IPS DF 6.9 (cell line): ENCODE results near the gene THAP8.
"Not testable (repeated sequence)": the region's sequence is repeated elsewhere in the genome, so short reads cannot be mapped to it uniquely, and the experiment has no call there.

Experiments
- DNase-seq: peaks from one replicate; pipeline ENCODE4 v3.0.0-alpha.2; 2013; ENCODE audit warnings: low read depth, low spot score
- H3K27ac ChIP-seq: one replicate; pipeline ENCODE4 v1.5.1; 2013; ENCODE audit warnings: low read length, control low read depth
- H3K27me3 ChIP-seq: 2 replicates; pipeline ENCODE4 v1.6.1; 2013; ENCODE audit warnings: mild to moderate bottlenecking, low read length; ENCODE audit not compliant: control insufficient read depth, insufficient read depth
- H3K36me3 ChIP-seq: 2 replicates; pipeline ENCODE4 v1.6.1; 2013; ENCODE audit warnings: low read length; ENCODE audit not compliant: control insufficient read depth, insufficient read depth
- H3K4me1 ChIP-seq: 2 replicates; pipeline ENCODE4 v1.6.1; 2013; ENCODE audit warnings: low read length; ENCODE audit not compliant: control insufficient read depth, insufficient read depth
- H3K4me3 ChIP-seq: 2 replicates; pipeline ENCODE4 v1.5.1; 2013; ENCODE audit warnings: mild to moderate bottlenecking, low read length
- H3K9me3 ChIP-seq: 2 replicates; pipeline ENCODE4 v1.6.1; 2013; ENCODE audit warnings: low read length, inconsistent platforms; ENCODE audit not compliant: control insufficient read depth, insufficient read depth
- WGBS: extraction: QIAGEN DNeasy Blood & Tissue Kit; methylation state at CpG from one replicate; pipeline ENCODE4 v1.1.7; 2013; ENCODE audit warnings: mixed read lengths, missing lambda C conversion rate; ENCODE audit not compliant: insufficient read length, insufficient coverage; 5-methylcytosine and 5-hydroxymethylcytosine counted together

THAP8 gene

DNA sequence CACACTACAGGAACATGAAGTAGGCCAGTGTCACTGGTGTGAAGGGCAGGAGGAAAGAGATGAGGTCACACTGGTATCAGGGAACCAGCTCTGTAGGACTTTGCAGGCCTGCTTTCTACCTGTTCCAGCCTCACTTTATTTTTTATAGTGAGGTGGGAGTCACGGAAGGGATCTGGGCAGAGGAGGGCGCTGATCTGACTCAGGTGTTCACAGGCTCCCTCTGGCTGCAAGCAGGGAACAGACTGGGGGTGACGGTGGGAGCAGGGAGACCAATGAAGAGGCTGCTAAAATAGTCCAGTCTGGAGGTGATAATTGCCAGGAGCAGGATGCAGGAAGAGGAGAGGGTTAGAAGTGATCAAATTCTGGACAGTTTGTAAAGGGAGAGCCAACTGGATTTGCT, 2.8 kb downstream of the THAP8 start:
- peaks cover 1% of the 10 kb centered on the region; the same call in 1 of the 2 replicates for H3K4me1 ChIP-seq
- H3K36me3 ChIP-seq = no peaks in the 10 kb centered on the region
- no peak overlapping the region for H3K27ac ChIP-seq
- no peaks in the 10 kb centered on the region for H3K9me3 ChIP-seq
- WGBS = no CpG with 5 or more reads among the region's 3 CpGs
- H3K27me3 ChIP-seq = no peaks in the 10 kb centered on the region
- no peak overlapping the region for H3K4me3 ChIP-seq
- DNase-seq = no peak

DNA sequence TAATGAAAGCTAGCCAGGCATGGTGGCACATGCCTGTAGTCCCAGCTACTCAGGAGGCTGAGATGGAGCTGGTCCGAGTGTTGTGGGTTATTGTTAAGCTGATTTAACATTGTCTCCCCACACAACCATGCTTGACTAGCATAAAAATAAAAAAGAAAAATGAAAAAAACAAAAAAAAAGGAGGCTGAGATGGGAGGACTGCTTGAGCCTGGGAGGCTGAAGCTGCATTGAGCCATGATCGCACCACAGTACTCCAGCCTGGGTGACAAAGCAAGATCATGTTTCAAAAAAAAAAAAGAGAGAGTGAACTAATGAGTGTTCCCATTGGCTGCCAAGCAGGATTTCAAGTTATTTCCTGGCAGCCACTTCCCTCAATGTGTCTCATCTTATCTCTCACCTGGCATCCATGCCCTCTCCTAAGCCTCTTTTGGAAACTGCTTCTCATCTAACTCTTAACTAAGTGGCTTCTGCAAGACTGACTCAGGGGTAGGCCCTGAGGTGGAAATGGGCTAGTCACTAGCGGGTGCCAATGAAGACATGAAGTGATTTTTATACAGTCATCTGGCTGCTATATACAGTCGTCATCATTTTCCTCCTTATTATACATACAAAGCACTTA, 4.9 kb downstream of the THAP8 start:
- DNase-seq = no peak
- no peak overlapping the region for H3K27ac ChIP-seq
- H3K36me3 ChIP-seq = no peaks in the 10 kb centered on the region
- no peaks in the 10 kb centered on the region for H3K9me3 ChIP-seq
- H3K4me3 ChIP-seq = no peak overlapping the region
- H3K4me1 ChIP-seq = peaks cover 1% of the 10 kb centered on the region; the same call in 1 of the 2 replicates
- WGBS = no CpG with 5 or more reads among the region's 4 CpGs
- no peaks in the 10 kb centered on the region for H3K27me3 ChIP-seq

- Histone ChIP-seq H3K27ac (no peak overlapping the region), H3K4me3 (no peak overlapping the region), H3K9me3 (no peaks in the 10 kb centered on the region), H3K36me3 (no peaks in the 10 kb centered on the region), H3K4me1 (peaks cover 1% of the 10 kb centered on the region; the same call in 1 of the 2 replicates), H3K27me3 (no peaks in the 10 kb centered on the region)
- no peak for DNase-seq
Observed at GRCh38 chr19:36047835-36048234, 6.2 kb downstream of the THAP8 start.

DNA sequence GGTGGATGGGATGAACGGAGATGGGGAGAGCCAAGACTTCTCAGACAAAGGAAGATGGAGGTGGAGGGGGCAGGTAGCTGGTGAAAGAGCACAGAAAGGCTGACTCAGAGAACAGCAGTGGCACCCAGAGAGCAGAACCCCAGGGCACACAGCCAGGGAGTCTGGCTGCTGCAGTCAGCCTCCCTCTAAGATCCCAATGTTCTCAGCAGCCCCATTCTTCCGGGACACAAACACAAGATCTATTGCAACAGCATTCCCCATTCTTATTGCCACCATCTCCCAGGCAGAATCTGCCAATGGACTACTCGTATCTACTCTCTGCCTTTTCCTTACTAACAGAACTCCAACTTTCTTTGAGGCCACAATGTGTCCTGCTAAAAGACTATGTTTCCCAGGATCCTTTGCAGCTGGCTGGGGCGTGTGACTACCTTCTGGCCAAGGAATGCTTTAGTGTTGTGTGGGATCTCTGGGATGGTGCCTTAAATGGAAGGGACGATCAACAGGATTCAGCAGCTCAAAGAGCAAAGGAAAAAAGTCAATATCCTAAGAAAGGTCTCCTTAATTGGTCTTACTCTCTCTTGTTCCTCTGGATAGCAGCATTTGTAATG, 7.5 kb downstream of the THAP8 start:
- H3K4me1 ChIP-seq = peaks cover 1% of the 10 kb centered on the region; the same call in 1 of the 2 replicates
- no peak for DNase-seq
- H3K27me3 ChIP-seq = no peaks in the 10 kb centered on the region
- no CpG with 5 or more reads among the region's 5 CpGs for WGBS
- no peak overlapping the region for H3K27ac ChIP-seq
- H3K9me3 ChIP-seq = no peaks in the 10 kb centered on the region
- no peaks in the 10 kb centered on the region for H3K36me3 ChIP-seq
- H3K4me3 ChIP-seq = no peak overlapping the region

DNA sequence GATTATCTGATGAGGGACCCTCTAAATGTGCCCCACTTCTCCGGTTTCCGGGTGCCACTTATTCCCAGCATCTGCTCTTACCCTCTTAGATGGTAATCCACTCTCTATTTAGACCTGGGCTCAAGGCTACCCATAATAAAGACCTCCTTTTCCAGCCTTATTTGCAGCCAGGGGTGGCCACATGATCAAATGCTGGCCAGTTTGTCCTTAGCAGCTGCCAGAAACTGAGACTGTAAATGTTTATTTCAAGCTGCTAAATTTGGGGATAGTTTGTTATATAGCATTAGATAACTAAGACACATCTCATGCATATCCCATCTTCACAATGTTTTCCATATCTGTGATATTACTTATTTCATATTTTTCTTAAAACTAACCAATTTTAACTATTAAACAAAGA, 10.1 kb downstream of the THAP8 start:
- Histone ChIP-seq H3K27ac (no peak overlapping the region), H3K9me3 (no peaks in the 10 kb centered on the region), H3K4me3 (no peak overlapping the region), H3K36me3 (no peaks in the 10 kb centered on the region), H3K4me1 (no peaks in the 10 kb centered on the region), H3K27me3 (no peaks in the 10 kb centered on the region)
- DNase-seq = no peak
- no CpG with 5 or more reads among the region's 2 CpGs for WGBS

DNA sequence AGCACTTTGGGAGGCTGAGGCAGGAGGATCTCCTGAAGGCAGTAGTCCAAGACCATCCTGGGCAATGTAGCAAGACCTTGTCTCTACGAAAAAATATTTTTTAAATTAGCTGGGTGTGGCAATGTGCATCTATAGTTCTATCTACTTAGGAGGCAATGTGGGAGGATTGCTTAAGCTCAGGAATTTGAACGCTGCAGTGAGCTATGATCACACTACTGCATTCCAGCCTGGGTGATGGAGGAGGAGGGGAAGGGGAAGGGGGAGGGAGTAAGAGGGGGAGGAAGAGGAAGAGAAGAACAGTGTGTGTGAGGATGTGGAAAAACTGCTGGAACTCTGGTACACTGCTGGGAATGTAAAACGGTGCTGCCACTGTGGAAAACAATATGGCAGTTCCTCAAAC, 12.3 kb downstream of the THAP8 start:
- Histone ChIP-seq H3K36me3 (no peaks in the 10 kb centered on the region), H3K4me1 (no peaks in the 10 kb centered on the region), H3K9me3 (no peaks in the 10 kb centered on the region), H3K27ac (no peak overlapping the region), H3K27me3 (no peaks in the 10 kb centered on the region), H3K4me3 (no peak overlapping the region)
- no CpG with 5 or more reads among the region's 3 CpGs for WGBS
- no peak for DNase-seq

GRCh38 chr19:36041092-36041491, 13.0 kb downstream of the THAP8 start:
- no CpG with 5 or more reads among the region's 6 CpGs for WGBS
- H3K27ac ChIP-seq = not testable (repeated sequence)

GRCh38 chr19:36040495-36040894, 13.6 kb downstream of the THAP8 start:
- H3K4me3 ChIP-seq = no peak overlapping the region
- no CpG with 5 or more reads among the region's 6 CpGs for WGBS
- no peaks in the 10 kb centered on the region for H3K27me3 ChIP-seq
- DNase-seq = no peak
- H3K27ac ChIP-seq = no peak overlapping the region
- H3K9me3 ChIP-seq = no peaks in the 10 kb centered on the region
- H3K36me3 ChIP-seq = no peaks in the 10 kb centered on the region
- H3K4me1 ChIP-seq = no peaks in the 10 kb centered on the region

More at GRCh38 chr19:36041092-36041491, 13.0 kb downstream of the THAP8 start:
- H3K36me3 ChIP-seq, H3K4me3 ChIP-seq, H3K9me3 ChIP-seq, H3K27me3 ChIP-seq, DNase-seq, H3K4me1 ChIP-seq: not testable (repeated sequence)

GRCh38 chr19:36032251-36033104, 21.6 kb downstream of the THAP8 start, which contains the start of gene CLIP3:
CLIP3 (minus strand) TSS chr19:36032873; CDS start chr19:36032357, 516 bp downstream.
- H3K27me3 ChIP-seq = no peaks in the 10 kb centered on the region
- H3K4me1 ChIP-seq = no peaks in the 10 kb centered on the region
- DNase-seq = no peak
- H3K36me3 ChIP-seq = no peaks in the 10 kb centered on the region
- H3K9me3 ChIP-seq = no peaks in the 10 kb centered on the region
- no CpG with 5 or more reads among the region's 51 CpGs for WGBS
- peak within 1 kb of the TSS; percentile 86; the same call in 1 of the 2 replicates for H3K4me3 ChIP-seq
- no peak within 1 kb of the TSS for H3K27ac ChIP-seq

- DNase-seq = no peak
Observed at GRCh38 chr19:36031308-36031707, 22.8 kb downstream of the THAP8 start.

More at GRCh38 chr19:36031308-36031707, 22.8 kb downstream of the THAP8 start:
- no peak overlapping the region for H3K4me3 ChIP-seq
- H3K4me1 ChIP-seq = no peaks in the 10 kb centered on the region; the same call in 1 of the 2 replicates
- H3K9me3 ChIP-seq = no peaks in the 10 kb centered on the region
- no peak overlapping the region for H3K27ac ChIP-seq
- WGBS = no CpG with 5 or more reads among the region's 6 CpGs
- H3K27me3 ChIP-seq = no peaks in the 10 kb centered on the region
- H3K36me3 ChIP-seq = no peaks in the 10 kb centered on the region; the same call in 1 of the 2 replicates
